ENCODE data around the gene CRABP1. TPM values are rescaled to one million over a fixed set of nuclear protein-coding genes. Genes with fewer than 3 reads are reported as not detected.

CRABP1 gene
- total and polyA plus RNA-seq, 4 donors = 1.1 TPM; not detected in 3

- TF ChIP-seq CTCF (IDR thresholded peaks at IDR 0.05; ENCODE audit: control extremely low read depth, extremely low read depth) = no peak
- Histone ChIP-seq H3K9ac (ENCODE audit: insufficient read depth in 1 of 2, low read length in 2 of 2) (no peak overlapping the region), H3K27me3 (ENCODE audit: control insufficient read depth in 3 of 3, insufficient read depth in 3 of 3, low read length in 2 of 3) (no peaks in the 10 kb centered on the region), H3K9me3 (ENCODE audit: control insufficient read depth in 4 of 4, insufficient read depth in 3 of 4, low read length in 3 of 4) (no peaks in the 10 kb centered on the region), H3K4me1 (ENCODE audit: control insufficient read depth in 5 of 5, insufficient read depth in 5 of 5, low read length in 5 of 5) (peaks cover 0 to 9% (median 0%) of the 10 kb centered on the region in 5 donors), H3K27ac (ENCODE audit: low read depth in 1 of 2, low read length in 1 of 2) (peak overlapping the region in 1 of 2 donors; percentile 41), H3K4me3 (no peak overlapping the region), H3K36me3 (ENCODE audit: control insufficient read depth in 4 of 4, insufficient read depth in 4 of 4, low read length in 4 of 4) (no peaks in the 10 kb centered on the region)
- DNase-seq (no peak), ATAC-seq (ENCODE audit: insufficient read depth, low FRiP score) (no peak)
- 70 to 74% methylated on average over 19 of the region's 19 CpGs for WGBS, 2 donors
Observed at GRCh38 chr15:78322724-78323521, 17.2 kb upstream of the CRABP1 start.

GRCh38 chr15:78323693-78324092 is 16.5 kb upstream of the CRABP1 start:
- WGBS, 2 donors = 76 to 80% methylated on average over 7 of the region's 7 CpGs
- H3K9ac ChIP-seq (ENCODE audit: insufficient read depth in 1 of 2, low read length in 2 of 2) = no peak overlapping the region
- TF ChIP-seq CTCF (IDR thresholded peaks at IDR 0.05; ENCODE audit: control extremely low read depth, extremely low read depth) = no peak
- no peak for DNase-seq
- no peaks in the 10 kb centered on the region for H3K9me3 ChIP-seq (ENCODE audit: control insufficient read depth in 4 of 4, insufficient read depth in 3 of 4, low read length in 3 of 4)
- H3K4me1 ChIP-seq (ENCODE audit: control insufficient read depth in 5 of 5, insufficient read depth in 5 of 5, low read length in 5 of 5) = peaks cover 0 to 9% (median 0%) of the 10 kb centered on the region in 5 donors
- no peak for ATAC-seq (ENCODE audit: insufficient read depth, low FRiP score)
- H3K36me3 ChIP-seq (ENCODE audit: control insufficient read depth in 4 of 4, insufficient read depth in 4 of 4, low read length in 4 of 4) = no peaks in the 10 kb centered on the region
- H3K4me3 ChIP-seq = no peak overlapping the region
- no peaks in the 10 kb centered on the region for H3K27me3 ChIP-seq (ENCODE audit: control insufficient read depth in 3 of 3, insufficient read depth in 3 of 3, low read length in 2 of 3)
- H3K27ac ChIP-seq (ENCODE audit: low read depth in 1 of 2, low read length in 1 of 2) = no peak overlapping the region

- Histone ChIP-seq H3K4me3 (no peak overlapping the region), H3K9ac (ENCODE audit: insufficient read depth in 1 of 2, low read length in 2 of 2) (no peak overlapping the region), H3K4me1 (ENCODE audit: control insufficient read depth in 5 of 5, insufficient read depth in 5 of 5, low read length in 5 of 5) (peaks cover 0 to 9% (median 0%) of the 10 kb centered on the region in 5 donors), H3K27ac (ENCODE audit: low read depth in 1 of 2, low read length in 1 of 2) (no peak overlapping the region), H3K27me3 (ENCODE audit: control insufficient read depth in 3 of 3, insufficient read depth in 3 of 3, low read length in 2 of 3) (no peaks in the 10 kb centered on the region), H3K36me3 (ENCODE audit: control insufficient read depth in 4 of 4, insufficient read depth in 4 of 4, low read length in 4 of 4) (no peaks in the 10 kb centered on the region), H3K9me3 (ENCODE audit: control insufficient read depth in 4 of 4, insufficient read depth in 3 of 4, low read length in 3 of 4) (no peaks in the 10 kb centered on the region)
- 95 to 98% methylated on average over 5 of the region's 5 CpGs for WGBS, 2 donors
- TF ChIP-seq CTCF (IDR thresholded peaks at IDR 0.05; ENCODE audit: control extremely low read depth, extremely low read depth) = no peak
- DNase-seq (no peak), ATAC-seq (ENCODE audit: insufficient read depth, low FRiP score) (no peak)
Observed at GRCh38 chr15:78324144-78324543, 16.0 kb upstream of the CRABP1 start.
